HepG2 (cell line): ENCODE results near the gene ZDHHC14. TPM values are rescaled to one million over a fixed set of nuclear protein-coding genes. Genes with fewer than 3 reads are reported as not detected.

ENCODE experiments used
- ATAC-seq: fragments of 200-7000 bp; cut with Tn5 transposase; 3 replicates; pipeline ENCODE4 v1.9.1; 2020; ENCODE audit warnings: mild to moderate bottlenecking, moderate library complexity
- BruUV-seq: library from RNA; stranded (reverse); fragments of 400-500 nt; replicated peaks from 2 replicates; lab custom pipeline; 2021; lab: Mats Ljungman, UMichigan
- CTCF ChIA-PET: fragments of 300-600 bp; formaldehyde crosslinking; extraction: SDS; loops from one replicate; lab custom pipeline; 2021; ENCODE audit warnings: low total read pairs, inconsistent platforms, low intra/inter-chr PET ratio; lab: Yijun Ruan, JAX
- POLR2A ChIA-PET: fragments of 350-600 bp; sonication (Branson Sonifier 250); formaldehyde crosslinking; loops from one replicate; lab custom pipeline; 2020; ENCODE audit warnings: antibody characterized with exemption, inconsistent platforms; lab: Yijun Ruan, JAX
- DNase-seq: peaks from one replicate; pipeline ENCODE4 v3.0.0-alpha.2; 2015; ENCODE audit warnings: low spot score
- FAIRE-seq: peaks from 3 replicates; lab custom pipeline; 2011; peaks lifted over from hg19 to GRCh38; lab: Jason Lieb, UNC
- H2AFZ ChIP-seq: one replicate; pipeline ENCODE4 v1.6.1; 2011; ENCODE audit warnings: low read length, inconsistent platforms
- H3K27ac ChIP-seq: fragments of 300-600 bp; 3 replicates; pipeline ENCODE4 v1.8.0; 2011; ENCODE audit warnings: mixed run types, mild to moderate bottlenecking, mixed read lengths, low read length, inconsistent platforms; ENCODE audit not compliant: insufficient read depth; ENCODE audit errors: extremely low read length
- H3K27me3 ChIP-seq, 2 experiments: fragments of 200-600 bp in 1 of 2; 2 replicates in 1 of 2; 3 replicates in 1 of 2; pipeline versions ENCODE4 v1.6.0 to v1.8.0; 2011; ENCODE audit warnings: low read length in 2 of 2, mild to moderate bottlenecking in 2 of 2, moderate library complexity in 2 of 2, inconsistent platforms in 1 of 2; ENCODE audit not compliant: insufficient read depth in 2 of 2, control insufficient read depth in 1 of 2
- H3K36me3 ChIP-seq, 2 experiments: fragments of 200-600 bp in 1 of 2; replicated peaks in 1 of 2; 2 replicates in 1 of 2; 3 replicates in 1 of 2; pipeline versions ENCODE4 v1.5.1 to v1.8.0; 2011; ENCODE audit warnings: low read length in 2 of 2, inconsistent platforms in 1 of 2; ENCODE audit not compliant: insufficient read depth in 2 of 2, control insufficient read depth in 1 of 2
- H3K4me1 ChIP-seq: 2 replicates; pipeline ENCODE4 v1.5.1; 2012; ENCODE audit warnings: low read length, inconsistent platforms; ENCODE audit not compliant: insufficient read depth
- H3K4me2 ChIP-seq: 2 replicates; pipeline ENCODE4 v1.6.0; 2011; ENCODE audit warnings: low read depth, low read length, inconsistent platforms
- H3K4me3 ChIP-seq, 3 experiments: fragments of 200-600 bp in 1 of 3; sonication (generic), shearing (Covaris generic) in 1 of 3; replicated peaks in 1 of 3; 2 replicates each; pipeline ENCODE4 v1.5.1; 2011 to 2016; ENCODE audit warnings: low read length in 3 of 3, inconsistent platforms in 2 of 3, low read depth in 2 of 3, mild to moderate bottlenecking in 2 of 3, control low read depth in 1 of 3, mixed read lengths in 1 of 3; ENCODE audit not compliant: insufficient read depth in 1 of 3
- H3K79me2 ChIP-seq: one replicate; pipeline ENCODE4 v1.6.1; 2011; ENCODE audit warnings: low read length, inconsistent platforms; ENCODE audit not compliant: insufficient read depth
- H3K9ac ChIP-seq: 2 replicates; pipeline ENCODE4 v1.6.0; 2011; ENCODE audit warnings: mild to moderate bottlenecking, low read depth, low read length, inconsistent platforms; ENCODE audit not compliant: insufficient read depth
- H3K9me3 ChIP-seq: 2 replicates; pipeline ENCODE4 v1.5.1; 2012; ENCODE audit warnings: mild to moderate bottlenecking, low read length
- H4K20me1 ChIP-seq: 2 replicates; pipeline ENCODE4 v1.6.0; 2011; ENCODE audit warnings: inconsistent platforms, mild to moderate bottlenecking, low read length, moderate library complexity; ENCODE audit not compliant: insufficient read depth
- AGO2 ChIP-seq: fragments of 200-400 bp; formaldehyde crosslinking; optimal IDR thresholded peaks from 2 replicates; pipeline ENCODE3; 2017; ENCODE audit warnings: mild to moderate bottlenecking, low read depth, low read length, moderate library complexity
- BCLAF1 ChIP-seq: fragments of 450-650 bp; IDR thresholded peaks from 2 replicates; pipeline ENCODE4 v1.6.1; 2017; ENCODE audit warnings: mild to moderate bottlenecking
- FOXJ3 ChIP-seq: sonication (generic); formaldehyde crosslinking; IDR thresholded peaks from 2 replicates; pipeline ENCODE4 v1.4.0; 2020; ENCODE audit warnings: missing genetic modification reagents, mild to moderate bottlenecking, borderline replicate concordance
- HMGA1 ChIP-seq: sonication (generic); formaldehyde crosslinking; conservative IDR thresholded peaks from 2 replicates; pipeline ENCODE4 v1.4.0; 2020; ENCODE audit warnings: missing genetic modification reagents
- HOMEZ ChIP-seq: IDR thresholded peaks from 2 replicates; pipeline ENCODE4 v1.6.1; 2016; ENCODE audit warnings: low read depth
- KDM5B ChIP-seq: sonication (generic); formaldehyde crosslinking; IDR thresholded peaks from 2 replicates; pipeline ENCODE4 v1.4.0; 2020; ENCODE audit warnings: missing genetic modification reagents, mild to moderate bottlenecking, borderline replicate concordance
- NRL ChIP-seq: sonication (generic); formaldehyde crosslinking; IDR thresholded peaks from 2 replicates; pipeline ENCODE4 v1.5.0; 2020; ENCODE audit warnings: missing genetic modification reagents, mild to moderate bottlenecking, moderate library complexity, borderline replicate concordance
- SETDB1 ChIP-seq: sonication (generic); formaldehyde crosslinking; IDR thresholded peaks from 2 replicates; pipeline ENCODE4 v1.5.1; 2020; ENCODE audit warnings: missing genetic modification reagents, mild to moderate bottlenecking, borderline replicate concordance
- TFDP2 ChIP-seq: sonication (generic); formaldehyde crosslinking; IDR thresholded peaks from 2 replicates; pipeline ENCODE4 v1.4.0; 2020; ENCODE audit warnings: missing genetic modification reagents
- ZNF30 ChIP-seq: sonication (generic); formaldehyde crosslinking; IDR thresholded peaks from 2 replicates; pipeline ENCODE4 v1.5.0; 2020; ENCODE audit warnings: mild to moderate bottlenecking, missing genetic modification reagents
- ZNF430 ChIP-seq: sonication (generic); formaldehyde crosslinking; IDR thresholded peaks from 2 replicates; pipeline ENCODE4 v1.9.0; 2021; ENCODE audit warnings: mild to moderate bottlenecking, missing genetic modification reagents
- ZNF678 ChIP-seq: sonication (generic); formaldehyde crosslinking; IDR thresholded peaks from 2 replicates; pipeline ENCODE4 v1.4.0; 2020; ENCODE audit warnings: mild to moderate bottlenecking, missing genetic modification reagents
- WGBS: methylation state at CpG from one replicate; pipeline ENCODE4 v1.1.6; 2017; ENCODE audit warnings: low lambda C conversion rate; 5-methylcytosine and 5-hydroxymethylcytosine counted together
- in situ Hi-C: cut with HindIII; loops from 2 replicates; pipeline ENCODE4 v1.10.0; 2017; ENCODE audit warnings: low pct_unique_long_range_greater_than_20kb; ENCODE audit not compliant: extremely low pct_ligation_motif_present
- intact Hi-C: fragments of 100-400 bp; cut with micrococcal nuclease; formaldehyde crosslinking; loops from one replicate; pipeline ENCODE4 v1.10.0; 2022; ENCODE audit not compliant: unreplicated experiment
- polyA plus RNA-seq, 8 experiments: library from polyadenylated mRNA; depleted of rRNA in 3 of 8; stranded (reverse) in 7 of 8; unstranded in 1 of 8; fragments of >200 nt; fragmentation: Illumina TruSeq in 4 of 8; extraction: Trizol in 4 of 8; gene quantifications; 2 replicates each; pipeline versions ENCODE4 v1.2.1 to v1.2.3, GENCODE V29; 2011 to 2016; ENCODE audit warnings: low read depth in 4 of 8, missing spikeins in 1 of 8, mixed read lengths in 1 of 8; ENCODE audit not compliant: insufficient read depth in 1 of 8
- total RNA-seq, 5 experiments: library from RNA; depleted of rRNA; stranded (reverse); fragments of >200 nt; fragmentation: Illumina TruSeq; extraction: Trizol; gene quantifications; 2 replicates each; pipeline ENCODE4 v1.2.3, GENCODE V29; 2016; ENCODE audit warnings: low read depth in 1 of 5
- TF ChIP-seq, protein P1 (sequence below): sonication (generic); formaldehyde crosslinking; IDR thresholded peaks from 2 replicates; pipeline ENCODE4 v1.9.0; 2021; ENCODE audit warnings: missing genetic modification reagents, mild to moderate bottlenecking, borderline replicate concordance

The ZDHHC14 gene
- total and polyA plus RNA-seq, 2 of the 13 experiments (the other 11 are each of a cell fraction or from before 2014, with no cell fraction given) = 3.7 to 9.5 TPM

GRCh38 chr6:157628463-157628862 lies 247.5 kb downstream of the ZDHHC14 start (continued):
- TF ChIP-seq HMGA1 (CRISPR knock-in tag) = no peak
- TF ChIP-seq ZNF678 (CRISPR knock-in tag) = no peak

DNA sequence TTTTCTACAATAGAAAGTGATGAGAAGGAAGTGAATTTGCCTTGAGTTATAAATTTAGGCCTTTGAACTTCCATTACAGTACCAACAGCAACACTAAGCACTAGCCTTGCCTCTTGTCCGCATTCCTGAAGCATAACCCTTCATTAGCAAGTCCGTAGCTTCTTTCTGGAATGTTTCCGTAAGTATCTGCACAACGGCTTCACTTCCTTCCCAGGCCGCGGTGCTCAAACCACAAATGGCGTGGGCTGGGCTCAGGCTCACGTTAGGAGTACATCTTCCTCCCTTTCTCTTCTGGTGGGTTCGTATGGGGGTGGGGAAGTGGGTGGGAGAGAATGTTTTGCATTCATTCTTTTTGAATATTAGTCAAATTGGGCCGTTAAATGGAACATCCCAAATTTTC lies 248.2 kb downstream of the ZDHHC14 start:
- ChIA-PET CTCF (no interaction called here), POLR2A (no interaction called here)
- Histone ChIP-seq H3K4me1 (no peaks in the 10 kb centered on the region), H2AFZ (no peak overlapping the region), H3K9me3 (no peaks in the 10 kb centered on the region), H3K4me2 (no peak overlapping the region), H3K27ac (no peak overlapping the region), H3K27me3 (no peaks in the 10 kb centered on the region), H4K20me1 (no peaks in the 10 kb centered on the region), H3K79me2 (no peaks in the 10 kb centered on the region), H3K36me3 (peaks cover 0 to 4% of the 10 kb centered on the region in 2 experiments; a peak in 1 of 5 replicates), H3K9ac (no peak overlapping the region), H3K4me3 (no peak overlapping the region)
- FAIRE-seq (no peak), DNase-seq (no peak), ATAC-seq (no peak)
- in situ Hi-C loops (no loop called here), intact Hi-C loops (no loop called here)
- 94% methylated on average over 10 of the region's 10 CpGs for WGBS
- no TSS peak for BruUV-seq
- TF ChIP-seq KDM5B (CRISPR knock-in tag) = no peak
- TF ChIP-seq ZNF430 (CRISPR knock-in tag) = no peak
- no peak for TF ChIP-seq NRL (CRISPR knock-in tag)
- no peak for TF ChIP-seq SETDB1 (CRISPR knock-in tag)
- no peak for TF ChIP-seq ZNF30 (CRISPR knock-in tag)
- TF ChIP-seq TFDP2 (CRISPR knock-in tag) = no peak
- TF ChIP-seq FOXJ3 (CRISPR knock-in tag) = no peak
- TF ChIP-seq BCLAF1 = no peak
- no peak for TF ChIP-seq HOMEZ (CRISPR knock-in tag)
- TF ChIP-seq, protein P1, sequence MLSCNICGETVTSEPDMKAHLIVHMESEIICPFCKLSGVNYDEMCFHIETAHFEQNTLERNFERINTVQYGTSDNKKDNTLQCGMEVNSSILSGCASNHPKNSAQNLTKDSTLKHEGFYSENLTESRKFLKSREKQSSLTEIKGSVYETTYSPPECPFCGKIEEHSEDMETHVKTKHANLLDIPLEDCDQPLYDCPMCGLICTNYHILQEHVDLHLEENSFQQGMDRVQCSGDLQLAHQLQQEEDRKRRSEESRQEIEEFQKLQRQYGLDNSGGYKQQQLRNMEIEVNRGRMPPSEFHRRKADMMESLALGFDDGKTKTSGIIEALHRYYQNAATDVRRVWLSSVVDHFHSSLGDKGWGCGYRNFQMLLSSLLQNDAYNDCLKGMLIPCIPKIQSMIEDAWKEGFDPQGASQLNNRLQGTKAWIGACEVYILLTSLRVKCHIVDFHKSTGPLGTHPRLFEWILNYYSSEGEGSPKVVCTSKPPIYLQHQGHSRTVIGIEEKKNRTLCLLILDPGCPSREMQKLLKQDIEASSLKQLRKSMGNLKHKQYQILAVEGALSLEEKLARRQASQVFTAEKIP (CRISPR knock-in tag) = no peak
- no peak for TF ChIP-seq AGO2
